GM21381 (cell line): ENCODE results near the gene MN1.

Experiments used
- ATAC-seq: cut with Tn5 transposase; IDR thresholded peaks from one replicate; pipeline ENCODE4 v1.9.1; 2021; ENCODE audit warnings: mild to moderate bottlenecking, moderate library complexity; ENCODE audit not compliant: unreplicated experiment

Gene MN1

GRCh38 chr22:27801616-27802345, at the start of gene MN1:
Gene MN1, minus strand, starts transcription at chr22:27801756. Its CDS starts 1,213 bp downstream, at chr22:27800543.
- ATAC-seq = no peak

GRCh38 chr22:27850000-27850521, 48.5 kb upstream of the MN1 start:
- ATAC-seq = no peak

GRCh38 chr22:27848005-27848404, 46.4 kb upstream of the MN1 start:
- ATAC-seq = no peak

GRCh38 chr22:27846910-27847309, 45.4 kb upstream of the MN1 start:
- no peak for ATAC-seq

GRCh38 chr22:27846248-27846757, 44.7 kb upstream of the MN1 start:
- no peak for ATAC-seq

GRCh38 chr22:27845644-27846043, 44.1 kb upstream of the MN1 start:
- no peak for ATAC-seq

- ATAC-seq = no peak
These were observed 43.4 kb upstream of the MN1 start for GRCh38 chr22:27844656-27845591.

GRCh38 chr22:27844256-27844655, 42.7 kb upstream of the MN1 start:
- ATAC-seq = no peak

- no peak for ATAC-seq
These were observed 41.9 kb upstream of the MN1 start for GRCh38 chr22:27843441-27843840.

- no peak for ATAC-seq
These were observed 41.3 kb upstream of the MN1 start for GRCh38 chr22:27842669-27843431.

GRCh38 chr22:27842201-27842600, 40.6 kb upstream of the MN1 start:
- ATAC-seq = no peak

GRCh38 chr22:27840436-27840835, 38.9 kb upstream of the MN1 start:
- ATAC-seq = no peak

GRCh38 chr22:27839057-27839660, 37.6 kb upstream of the MN1 start:
- ATAC-seq = no peak

- ATAC-seq = no peak
These were observed 34.6 kb upstream of the MN1 start for GRCh38 chr22:27836181-27836580.

GRCh38 chr22:27835446-27835845, 33.9 kb upstream of the MN1 start:
- ATAC-seq = no peak

GRCh38 chr22:27834364-27835185, 33.0 kb upstream of the MN1 start:
- ATAC-seq = no peak

GRCh38 chr22:27833803-27834202, 32.2 kb upstream of the MN1 start:
- no peak for ATAC-seq

GRCh38 chr22:27832606-27833005, 31.1 kb upstream of the MN1 start:
- ATAC-seq = no peak

GRCh38 chr22:27829620-27830019, 28.1 kb upstream of the MN1 start:
- no peak for ATAC-seq
